ENCODE data around the gene CLASP1.

Gene CLASP1

DNA sequence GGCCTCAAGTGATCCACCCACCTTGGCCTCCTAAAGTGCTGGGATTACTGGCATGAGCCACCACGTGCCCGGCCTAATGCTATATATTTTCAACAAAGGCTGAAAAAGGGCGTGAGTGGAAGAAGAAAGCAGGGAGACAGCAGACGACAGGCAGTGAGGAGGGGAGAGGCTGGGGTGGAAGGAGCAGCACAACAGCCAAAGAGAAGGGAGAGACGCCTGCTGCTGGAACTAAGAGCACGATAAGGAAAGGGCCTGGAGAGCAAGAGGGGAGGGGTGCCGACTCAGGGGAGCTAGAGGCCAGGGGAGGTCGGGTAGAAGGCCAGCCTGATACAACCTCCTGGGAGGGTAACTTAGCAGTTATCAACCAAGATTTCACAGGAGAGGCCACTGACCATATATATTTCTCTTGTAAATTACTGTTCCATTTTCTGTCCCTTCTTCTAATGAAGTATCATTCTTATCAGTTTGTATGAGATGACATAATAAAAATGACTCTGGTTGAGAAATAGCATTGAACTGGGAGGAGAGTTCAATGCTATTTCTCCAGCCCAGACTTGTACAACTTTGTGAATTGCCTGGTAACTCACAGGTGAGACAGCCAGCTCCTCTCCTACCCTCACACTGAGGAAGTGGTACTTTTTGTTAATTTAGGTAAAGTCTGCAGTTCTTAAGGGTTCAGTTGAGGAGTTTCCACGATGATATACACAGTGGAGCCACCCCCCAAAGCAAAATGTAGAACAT is 124.4 kb downstream of the CLASP1 start:
- H3K4me3 ChIP-seq (replicated peaks in 1 of 2; ENCODE audit: low read depth in 2 of 2, low read length in 2 of 2), result no peak overlapping the region
- TF ChIP-seq, protein P1, sequence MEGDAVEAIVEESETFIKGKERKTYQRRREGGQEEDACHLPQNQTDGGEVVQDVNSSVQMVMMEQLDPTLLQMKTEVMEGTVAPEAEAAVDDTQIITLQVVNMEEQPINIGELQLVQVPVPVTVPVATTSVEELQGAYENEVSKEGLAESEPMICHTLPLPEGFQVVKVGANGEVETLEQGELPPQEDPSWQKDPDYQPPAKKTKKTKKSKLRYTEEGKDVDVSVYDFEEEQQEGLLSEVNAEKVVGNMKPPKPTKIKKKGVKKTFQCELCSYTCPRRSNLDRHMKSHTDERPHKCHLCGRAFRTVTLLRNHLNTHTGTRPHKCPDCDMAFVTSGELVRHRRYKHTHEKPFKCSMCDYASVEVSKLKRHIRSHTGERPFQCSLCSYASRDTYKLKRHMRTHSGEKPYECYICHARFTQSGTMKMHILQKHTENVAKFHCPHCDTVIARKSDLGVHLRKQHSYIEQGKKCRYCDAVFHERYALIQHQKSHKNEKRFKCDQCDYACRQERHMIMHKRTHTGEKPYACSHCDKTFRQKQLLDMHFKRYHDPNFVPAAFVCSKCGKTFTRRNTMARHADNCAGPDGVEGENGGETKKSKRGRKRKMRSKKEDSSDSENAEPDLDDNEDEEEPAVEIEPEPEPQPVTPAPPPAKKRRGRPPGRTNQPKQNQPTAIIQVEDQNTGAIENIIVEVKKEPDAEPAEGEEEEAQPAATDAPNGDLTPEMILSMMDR (IDR thresholded peaks at IDR 0.05; ENCODE audit: low read depth, low read length), result no peak
- DNase-seq (ENCODE audit: low read depth in 2 of 2), result no peak

DNA sequence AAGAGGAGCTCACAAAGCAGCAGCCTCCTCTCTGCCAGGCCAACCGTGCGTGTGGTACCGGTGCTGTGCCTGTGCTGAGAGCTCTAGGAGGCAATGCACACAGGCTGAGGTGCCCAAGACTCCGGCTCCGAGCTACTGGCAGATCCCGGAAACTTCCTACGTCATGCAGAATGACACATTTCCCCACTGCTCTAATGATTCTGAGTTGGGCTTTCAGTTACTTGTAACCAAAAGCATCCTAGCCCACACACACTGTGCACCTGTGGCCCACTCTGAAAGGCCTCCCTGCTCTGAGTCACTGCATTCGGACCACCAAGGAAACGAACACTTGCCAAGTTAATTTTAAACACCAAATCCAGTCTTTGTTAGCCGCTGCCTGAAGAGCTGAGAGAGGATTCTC is 127.9 kb downstream of the CLASP1 start:
- TF ChIP-seq, protein P1 (IDR thresholded peaks at IDR 0.05; ENCODE audit: low read depth, low read length), result no peak
- DNase-seq (ENCODE audit: low read depth in 2 of 2), result no peak
- no peak overlapping the region for H3K4me3 ChIP-seq (replicated peaks in 1 of 2; ENCODE audit: low read depth in 2 of 2, low read length in 2 of 2)

DNA sequence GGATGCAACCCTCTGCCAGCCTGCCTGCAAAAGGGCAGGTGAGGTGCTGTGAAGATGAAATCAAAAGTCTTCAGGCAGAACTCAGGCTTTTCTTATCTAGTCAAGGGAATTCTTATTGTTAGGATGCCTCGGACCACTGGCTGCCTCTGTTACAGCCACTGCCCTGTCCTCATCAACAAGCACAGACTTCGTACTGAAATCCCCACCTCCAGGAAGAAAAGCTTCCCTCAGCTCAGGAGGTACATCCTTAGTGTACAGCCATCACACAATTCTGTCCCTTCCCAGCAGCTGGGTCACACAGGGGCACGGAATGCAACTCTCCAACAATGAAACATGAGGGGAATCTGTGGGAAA is 128.6 kb downstream of the CLASP1 start:
- TF ChIP-seq, protein P1 (IDR thresholded peaks at IDR 0.05; ENCODE audit: low read depth, low read length), result no peak
- H3K4me3 ChIP-seq (replicated peaks in 1 of 2; ENCODE audit: low read depth in 2 of 2, low read length in 2 of 2), result no peak overlapping the region
- DNase-seq (ENCODE audit: low read depth in 2 of 2), result no peak

DNA sequence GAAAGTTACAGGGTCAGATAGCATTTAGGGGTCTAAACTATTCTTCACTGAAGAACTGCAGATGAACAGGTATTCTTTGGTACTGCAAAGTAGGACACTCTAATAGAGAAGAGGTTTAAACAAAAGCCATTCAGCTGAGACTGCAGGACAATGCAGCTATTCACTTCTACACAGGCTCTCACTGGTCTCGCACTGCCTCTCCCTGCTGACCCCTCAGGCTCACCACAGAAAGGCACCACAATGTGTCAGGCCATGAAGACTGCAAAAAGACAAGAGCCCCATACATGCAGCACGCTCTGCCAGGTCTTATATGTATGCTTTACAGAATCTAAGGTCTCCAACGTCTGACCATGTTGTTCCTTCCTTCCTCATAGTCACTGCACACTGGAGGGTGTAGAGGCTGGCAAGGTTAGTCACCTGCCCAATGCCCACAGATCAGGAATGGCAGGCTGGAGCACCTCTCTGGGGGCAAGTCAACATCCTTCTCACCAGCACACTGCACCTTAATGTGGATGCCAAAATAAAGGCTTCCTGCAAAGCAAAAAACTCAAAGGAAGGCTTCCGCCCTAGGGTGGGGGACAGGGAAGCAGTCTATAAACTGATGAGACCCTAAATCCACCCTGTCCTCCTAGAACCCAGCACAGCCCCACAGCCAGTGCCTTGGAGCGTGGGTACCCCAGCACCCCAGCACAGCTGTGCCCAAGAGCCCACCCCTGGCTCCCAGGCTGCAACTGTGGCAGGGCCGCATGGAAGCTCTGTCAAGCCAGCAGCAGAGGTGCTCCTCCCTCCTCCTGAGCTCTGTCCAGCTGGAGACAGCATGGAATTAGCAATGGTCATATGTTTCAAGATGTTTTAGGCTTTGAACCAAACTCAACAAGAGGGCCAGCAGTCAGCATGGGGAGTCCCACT is 129.3 kb downstream of the CLASP1 start:
- TF ChIP-seq, protein P1 (IDR thresholded peaks at IDR 0.05; ENCODE audit: low read depth, low read length), result no peak
- no peak for DNase-seq (ENCODE audit: low read depth in 2 of 2)
- no peak overlapping the region for H3K4me3 ChIP-seq (replicated peaks in 1 of 2; ENCODE audit: low read depth in 2 of 2, low read length in 2 of 2)

DNA sequence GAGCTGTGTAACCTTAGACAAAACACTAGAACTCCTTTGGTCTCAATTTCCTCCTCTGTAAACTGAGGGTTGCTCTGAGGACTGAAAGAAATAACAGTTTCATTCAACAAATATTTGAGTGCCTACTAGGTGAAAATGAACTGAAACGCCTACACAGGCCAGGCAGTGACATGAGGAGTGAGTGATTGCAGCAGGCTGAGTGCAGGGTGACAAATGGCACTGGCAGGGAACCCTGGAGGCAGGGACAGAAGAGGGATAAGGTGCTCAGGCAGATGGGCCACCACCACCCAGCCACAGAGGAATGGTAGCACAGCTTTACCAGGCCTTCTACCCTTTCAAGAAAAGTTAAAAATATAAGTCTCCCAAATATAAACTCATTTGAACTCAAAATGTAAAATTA is 130.1 kb downstream of the CLASP1 start:
- TF ChIP-seq, protein P1 (IDR thresholded peaks at IDR 0.05; ENCODE audit: low read depth, low read length), result no peak
- no peak for DNase-seq (ENCODE audit: low read depth in 2 of 2)

DNA sequence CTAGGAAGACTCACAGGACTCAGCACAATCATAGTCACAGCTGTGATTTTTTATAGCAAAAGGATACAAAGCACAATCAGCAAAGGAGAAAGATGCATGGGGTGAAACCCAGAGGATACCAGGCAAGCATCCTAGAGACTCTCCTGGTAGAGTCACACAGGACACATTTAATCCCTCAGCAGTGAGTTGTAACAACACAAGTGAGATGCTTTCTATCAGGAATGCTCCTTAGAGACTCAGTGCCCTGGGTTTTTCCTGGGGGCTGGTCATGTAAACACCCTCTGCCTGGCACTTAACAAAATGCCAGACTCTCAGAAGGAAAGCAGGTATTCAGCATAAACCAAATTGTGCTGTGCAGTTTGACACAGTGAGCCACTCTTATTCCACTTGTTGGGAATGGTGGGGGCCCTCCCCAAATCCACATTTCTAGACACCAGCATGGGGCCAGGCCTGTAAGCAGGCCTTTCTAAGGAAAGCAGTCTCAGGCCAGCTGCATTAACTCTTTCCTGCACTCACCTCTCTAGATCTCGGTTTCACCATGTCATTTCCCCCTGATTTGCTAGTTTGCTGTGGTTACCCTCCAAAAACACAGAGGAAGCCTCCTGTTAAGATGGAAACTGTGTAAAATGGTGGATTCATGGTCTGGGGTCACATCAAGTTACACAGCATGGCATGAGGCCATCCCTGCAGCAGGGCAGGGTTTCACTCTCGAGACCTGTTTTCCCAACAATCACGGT is 135.5 kb downstream of the CLASP1 start:
- no peak overlapping the region for H3K4me3 ChIP-seq (replicated peaks in 1 of 2; ENCODE audit: low read depth in 2 of 2, low read length in 2 of 2)
- TF ChIP-seq, protein P1 (IDR thresholded peaks at IDR 0.05; ENCODE audit: low read depth, low read length), result no peak
- no peak for DNase-seq (ENCODE audit: low read depth in 2 of 2)

More for the DNA sequence above, 130.1 kb downstream of the CLASP1 start:
- H3K4me3 ChIP-seq (replicated peaks in 1 of 2; ENCODE audit: low read depth in 2 of 2, low read length in 2 of 2), result no peak overlapping the region

Data from cardiac fibroblast (primary cell).